HEK293 (cell line): Measurements from ENCODE around the gene SYDE2.
A peak's percentile ranks its signal among the peaks of the same experiment; 100 is the strongest.

Experiments used
- CTCF ChIA-PET: fragments of 350-600 bp; formaldehyde crosslinking; extraction: SDS; loops from one replicate; lab custom pipeline; 2021; ENCODE audit warnings: antibody characterized with exemption; lab: Yijun Ruan, JAX
- POLR2A ChIA-PET: fragments of 300-600 bp; formaldehyde crosslinking; extraction: SDS; loops from one replicate; lab custom pipeline; 2020; ENCODE audit warnings: antibody characterized with exemption, inconsistent platforms; lab: Yijun Ruan, JAX
- H3K27ac ChIP-seq: fragments of 200-500 bp; sonication (Bioruptor generic); 2 replicates; pipeline ENCODE4 v1.5.1; 2014; ENCODE audit warnings: low read depth, low read length, control low read depth, inconsistent platforms; ENCODE audit errors: extremely low read depth
- H3K36me3 ChIP-seq, 2 experiments: fragments of 200-500 bp in 1 of 2; sonication (Bioruptor generic) in 1 of 2; 1 replicate in 1 of 2; 2 replicates in 1 of 2; pipeline ENCODE4 v1.5.1; 2014 to 2017; ENCODE audit warnings: inconsistent platforms in 2 of 2, low read length in 2 of 2; ENCODE audit not compliant: control insufficient read depth in 2 of 2, insufficient read depth in 1 of 2
- H3K4me1 ChIP-seq: fragments of 200-500 bp; sonication (Bioruptor generic); 2 replicates; pipeline ENCODE4 v1.5.1; 2014; ENCODE audit warnings: mild to moderate bottlenecking, low read length, inconsistent platforms; ENCODE audit not compliant: control insufficient read depth, insufficient read depth
- H3K4me3 ChIP-seq: 2 replicates; pipeline ENCODE4 v1.5.1; 2011; ENCODE audit warnings: low read depth, mild to moderate bottlenecking, control low read depth, low read length, moderate library complexity
- H3K9me3 ChIP-seq: fragments of 200-500 bp; sonication (Bioruptor generic); 2 replicates; pipeline ENCODE4 v1.5.1; 2014; ENCODE audit warnings: low read depth, low read length, inconsistent platforms; ENCODE audit not compliant: control insufficient read depth, insufficient read depth
- PRDM10 ChIP-seq: fragments of 450-650 bp; formaldehyde crosslinking; IDR thresholded peaks from 2 replicates; pipeline ENCODE4 v1.5.1; 2016; ENCODE audit warnings: missing biosample characterization, missing genetic modification characterization
- PRDM6 ChIP-seq: fragments of 450-650 bp; formaldehyde crosslinking; IDR thresholded peaks from 2 replicates; pipeline ENCODE4 v1.5.1; 2017; ENCODE audit warnings: missing biosample characterization, missing genetic modification characterization
- ZBTB17 ChIP-seq: fragments of 450-650 bp; formaldehyde crosslinking; IDR thresholded peaks from 2 replicates; pipeline ENCODE4 v1.5.1; 2016; ENCODE audit warnings: missing biosample characterization, missing genetic modification characterization
- ZFP41 ChIP-seq: fragments of 450-650 bp; formaldehyde crosslinking; IDR thresholded peaks from 2 replicates; pipeline ENCODE4 v1.5.1; 2016; ENCODE audit warnings: missing biosample characterization, missing genetic modification characterization, borderline replicate concordance
- ZNF362 ChIP-seq: fragments of 450-650 bp; formaldehyde crosslinking; IDR thresholded peaks from 2 replicates; pipeline ENCODE4 v1.5.1; 2016; ENCODE audit warnings: missing biosample characterization, missing genetic modification characterization
- ZNF518A ChIP-seq: fragments of 450-650 bp; formaldehyde crosslinking; conservative IDR thresholded peaks from 2 replicates; pipeline ENCODE4 v1.5.1; 2016; ENCODE audit warnings: low read depth, missing biosample characterization, missing genetic modification characterization
- ZSCAN23 ChIP-seq: fragments of 450-650 bp; formaldehyde crosslinking; IDR thresholded peaks from 2 replicates; pipeline ENCODE4 v1.5.1; 2016; ENCODE audit warnings: missing biosample characterization, missing genetic modification characterization

The SYDE2 gene

GRCh38 chr1:85198864-85199263 is 2.0 kb downstream of the SYDE2 start:
- CTCF ChIA-PET: interaction anchor here (0.6 to 1.1 kb wide), 3 partner anchors 46 to 254 kb away, joined by 3 to 5 read pairs (median 4); partner anchors contain the start of gene C1orf52
- Histone ChIP-seq H3K4me3 (peak overlapping the region; percentile 98), H3K4me1 (peaks cover 8% of the 10 kb centered on the region; the same call in 1 of the 2 replicates), H3K27ac (no peak overlapping the region), H3K9me3 (no peaks in the 10 kb centered on the region)
- POLR2A ChIA-PET: no interaction called here
- TF ChIP-seq ZNF518A: no peak
- peak; percentile 64; the same call in 1 of the 2 replicates for TF ChIP-seq PRDM6 (tag by site-specific recombination)
- TF ChIP-seq, all 188 proteins: peak for 1
- H3K36me3 ChIP-seq: no peaks in the 10 kb centered on the region

GRCh38 chr1:85196358-85196757 is 4.5 kb downstream of the SYDE2 start:
- H3K9me3 ChIP-seq: no peaks in the 10 kb centered on the region
- H3K27ac ChIP-seq: no peak overlapping the region
- no peaks in the 10 kb centered on the region for H3K36me3 ChIP-seq
- H3K4me1 ChIP-seq: peaks cover 3% of the 10 kb centered on the region; the same call in 1 of the 2 replicates
- TF ChIP-seq ZSCAN23 (tag by site-specific recombination) (no peak), ZNF362 (tag by site-specific recombination) (0 out of 2 replicates have a peak, but pooled peaks have one; percentile 46)
- TF ChIP-seq, all 188 proteins: peak for 1
- ChIA-PET CTCF (interaction anchor here (1.0 kb wide), 1 partner anchor 15 kb away, joined by 6 read pairs; no protein-coding TSS in a partner anchor), POLR2A (no interaction called here)
- no peak overlapping the region for H3K4me3 ChIP-seq

GRCh38 chr1:85195703-85196102 is 5.1 kb downstream of the SYDE2 start:
- CTCF ChIA-PET: interaction anchor here (1.0 to 1.4 kb wide), 3 partner anchors 15 to 86 kb away, joined by 3 to 6 read pairs (median 3); no protein-coding TSS in a partner anchor

More at GRCh38 chr1:85195703-85196102, 5.1 kb downstream of the SYDE2 start:
- Histone ChIP-seq H3K4me3 (no peak overlapping the region), H3K36me3 (no peaks in the 10 kb centered on the region), H3K4me1 (peaks cover 3% of the 10 kb centered on the region; the same call in 1 of the 2 replicates), H3K9me3 (no peaks in the 10 kb centered on the region), H3K27ac (no peak overlapping the region; the same call in 1 of the 2 replicates)
- TF ChIP-seq ZBTB17 (tag by site-specific recombination): peak; percentile 52; the same call in 1 of the 2 replicates
- TF ChIP-seq ZFP41: no peak
- TF ChIP-seq PRDM10 (tag by site-specific recombination): peak; percentile 56
- POLR2A ChIA-PET: no interaction called here
